IgD-negative memory B cell (primary cell): Measurements from ENCODE around the gene BTNL8. TPM values are rescaled to one million over a fixed set of nuclear protein-coding genes. Genes with fewer than 3 reads are reported as not detected.

Experiments used
- H3K27ac Mint-ChIP-seq, 3 donors: one replicate each; pipeline ENCODE4 v1.8.0; 2020 to 2022; ENCODE audit warnings: mild to moderate bottlenecking in 3 of 3, mixed read lengths in 3 of 3, moderate library complexity in 1 of 3
- H3K27me3 Mint-ChIP-seq: one replicate; pipeline ENCODE4 v1.8.0; 2021; ENCODE audit warnings: mixed read lengths
- H3K36me3 Mint-ChIP-seq: one replicate; pipeline ENCODE4 v1.8.0; 2020; ENCODE audit warnings: mild to moderate bottlenecking, mixed read lengths
- H3K4me1 Mint-ChIP-seq, 3 donors: one replicate each; pipeline ENCODE4 v1.8.0; 2020 to 2022; ENCODE audit warnings: mixed read lengths in 3 of 3, mild to moderate bottlenecking in 1 of 3
- H3K4me3 Mint-ChIP-seq, 4 donors: one replicate each; pipeline ENCODE4 v1.8.0; 2020 to 2022; ENCODE audit warnings: mild to moderate bottlenecking in 4 of 4, mixed read lengths in 4 of 4, moderate library complexity in 3 of 4
- H3K9me3 Mint-ChIP-seq, 3 donors: one replicate each; pipeline ENCODE4 v1.8.0; 2020 to 2021; ENCODE audit warnings: mixed read lengths in 3 of 3, mild to moderate bottlenecking in 1 of 3
- polyA plus RNA-seq: library from polyadenylated mRNA; unstranded; fragments of 300-500 nt; fragmentation: Illumina TruSeq; gene quantifications from one replicate; pipeline ENCODE4 v1.2.3, GENCODE V29; 2021

BTNL8 gene, protein sequence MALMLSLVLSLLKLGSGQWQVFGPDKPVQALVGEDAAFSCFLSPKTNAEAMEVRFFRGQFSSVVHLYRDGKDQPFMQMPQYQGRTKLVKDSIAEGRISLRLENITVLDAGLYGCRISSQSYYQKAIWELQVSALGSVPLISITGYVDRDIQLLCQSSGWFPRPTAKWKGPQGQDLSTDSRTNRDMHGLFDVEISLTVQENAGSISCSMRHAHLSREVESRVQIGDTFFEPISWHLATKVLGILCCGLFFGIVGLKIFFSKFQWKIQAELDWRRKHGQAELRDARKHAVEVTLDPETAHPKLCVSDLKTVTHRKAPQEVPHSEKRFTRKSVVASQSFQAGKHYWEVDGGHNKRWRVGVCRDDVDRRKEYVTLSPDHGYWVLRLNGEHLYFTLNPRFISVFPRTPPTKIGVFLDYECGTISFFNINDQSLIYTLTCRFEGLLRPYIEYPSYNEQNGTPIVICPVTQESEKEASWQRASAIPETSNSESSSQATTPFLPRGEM
- polyA plus RNA-seq: not detected

DNA sequence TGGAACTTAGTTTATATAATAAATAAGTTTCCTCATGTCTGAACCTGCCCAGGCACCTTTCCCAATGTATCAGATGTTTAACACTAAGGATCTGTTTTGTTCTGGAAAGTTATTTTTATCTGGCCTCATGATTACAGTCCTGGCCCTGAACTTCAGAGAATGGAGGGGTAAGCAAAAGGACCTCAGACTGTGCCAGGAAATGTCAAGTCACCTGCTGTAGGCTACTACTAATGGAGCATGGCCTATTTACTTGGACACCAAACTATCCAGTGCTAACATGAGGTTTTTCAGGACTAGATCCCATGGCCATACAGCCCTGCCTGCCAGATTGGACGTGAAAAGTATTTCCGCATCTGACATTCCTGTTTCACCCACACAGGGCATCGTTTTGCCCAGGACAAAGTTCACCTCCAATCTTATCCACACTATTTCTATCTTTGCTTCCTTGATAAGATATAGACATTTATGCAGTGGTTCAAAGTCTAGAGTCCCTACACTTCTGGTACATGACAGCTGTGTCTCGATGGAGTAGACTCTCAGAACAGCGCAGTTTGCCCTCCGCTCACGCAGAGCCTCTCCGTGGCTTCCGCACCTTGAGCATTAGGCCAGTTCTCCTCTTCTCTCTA lies at the start of gene BTNL8:
Gene BTNL8, plus strand, starts transcription at position 539 of the 626 bp plus-strand sequence. CDS start 152 bp downstream, outside the sequence.
- Mint-ChIP-seq H3K9me3 (peaks cover 0 to 6% (median 0%) of the 10 kb centered on the region in 3 donors), H3K27ac (no peak within 1 kb of the TSS), H3K27me3 (no peaks in the 10 kb centered on the region), H3K4me1 (no peaks in the 10 kb centered on the region), H3K4me3 (no peak within 1 kb of the TSS), H3K36me3 (peaks cover 3% of the 10 kb centered on the region)

DNA sequence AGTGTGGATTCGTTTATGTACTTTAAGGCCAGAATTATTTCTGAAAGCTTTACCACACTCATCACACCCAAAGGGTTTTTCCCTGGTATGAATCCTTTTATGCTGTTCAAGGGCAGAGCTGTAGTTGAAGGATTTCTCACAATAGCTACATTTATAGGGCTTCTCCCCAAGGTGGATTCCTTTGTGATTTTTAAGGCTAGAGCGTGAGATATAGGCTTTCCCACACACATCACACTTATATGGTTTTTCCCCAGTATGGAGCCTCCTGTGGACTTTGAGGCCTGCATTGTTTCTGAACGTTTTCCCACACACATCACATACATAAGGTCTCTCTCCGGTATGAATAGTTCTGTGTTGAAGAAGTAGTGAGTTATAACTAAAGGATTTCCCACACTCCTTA lies 49.1 kb upstream of the BTNL8 start:
- Mint-ChIP-seq H3K27me3 (no peaks in the 10 kb centered on the region), H3K4me3 (no peak overlapping the region), H3K4me1 (peaks cover 1 to 18% (median 4%) of the 10 kb centered on the region in 3 donors), H3K36me3 (peaks cover 26% of the 10 kb centered on the region), H3K9me3 (peaks cover 0 to 12% (median 7%) of the 10 kb centered on the region in 3 donors), H3K27ac (no peak overlapping the region)

DNA sequence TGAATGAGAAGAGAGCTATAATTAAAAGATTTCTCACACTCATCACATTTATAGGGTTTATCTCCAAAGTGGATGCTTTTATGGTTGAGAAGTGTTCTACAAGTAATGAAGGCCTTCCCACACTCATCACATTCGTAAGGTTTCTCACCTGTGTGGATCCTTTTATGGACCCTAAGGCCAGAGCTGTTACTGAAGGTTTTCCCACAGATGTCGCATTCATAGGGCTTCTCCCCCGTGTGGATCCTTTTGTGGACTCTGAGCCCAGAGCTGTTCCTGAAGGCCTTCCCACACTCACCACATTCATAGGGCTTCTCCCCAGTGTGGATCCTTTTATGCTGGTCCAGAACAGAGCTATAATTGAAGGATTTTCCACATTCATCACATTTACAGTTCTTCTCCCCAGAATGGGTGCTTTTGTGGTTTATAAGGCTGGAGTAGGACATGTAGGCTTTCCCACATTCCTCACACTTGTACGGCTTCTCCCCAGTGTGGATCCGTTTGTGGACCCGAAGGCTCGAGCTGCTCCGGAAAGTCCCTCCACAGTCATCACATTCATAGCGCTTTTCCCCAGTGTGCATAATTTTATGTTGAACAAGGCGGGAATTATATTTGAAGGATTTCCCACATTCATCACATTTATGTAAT lies 48.4 kb upstream of the BTNL8 start:
- H3K4me1 Mint-ChIP-seq: peaks cover 1 to 19% (median 6%) of the 10 kb centered on the region in 3 donors
- no peak overlapping the region for H3K27ac Mint-ChIP-seq
- peaks cover 0 to 12% (median 7%) of the 10 kb centered on the region in 3 donors for H3K9me3 Mint-ChIP-seq
- peaks cover 26% of the 10 kb centered on the region for H3K36me3 Mint-ChIP-seq
- no peaks in the 10 kb centered on the region for H3K27me3 Mint-ChIP-seq
- no peak overlapping the region for H3K4me3 Mint-ChIP-seq

DNA sequence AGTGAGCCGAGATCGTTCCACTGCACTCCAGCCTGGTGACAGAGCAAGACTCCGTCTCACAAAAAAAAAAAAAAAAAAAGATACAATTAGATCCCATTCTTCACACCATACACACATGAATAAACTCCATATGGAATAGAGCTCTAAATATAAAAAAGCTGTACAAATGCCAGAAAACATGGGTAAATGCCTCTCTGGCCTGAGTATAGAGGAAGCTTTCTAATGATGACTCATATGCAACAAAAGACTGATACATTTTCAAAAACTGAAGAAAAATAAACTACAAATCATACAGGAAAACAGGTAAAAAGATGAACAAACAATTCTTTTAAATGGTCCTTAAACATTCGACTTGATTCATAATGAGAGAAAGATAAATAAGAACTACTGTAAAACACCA lies 46.5 kb upstream of the BTNL8 start:
- Mint-ChIP-seq H3K27ac (no peak overlapping the region), H3K36me3 (peaks cover 26% of the 10 kb centered on the region), H3K4me1 (peaks cover 1 to 19% (median 8%) of the 10 kb centered on the region in 3 donors), H3K27me3 (no peaks in the 10 kb centered on the region), H3K4me3 (no peak overlapping the region), H3K9me3 (peaks cover 0 to 12% (median 7%) of the 10 kb centered on the region in 3 donors)

DNA sequence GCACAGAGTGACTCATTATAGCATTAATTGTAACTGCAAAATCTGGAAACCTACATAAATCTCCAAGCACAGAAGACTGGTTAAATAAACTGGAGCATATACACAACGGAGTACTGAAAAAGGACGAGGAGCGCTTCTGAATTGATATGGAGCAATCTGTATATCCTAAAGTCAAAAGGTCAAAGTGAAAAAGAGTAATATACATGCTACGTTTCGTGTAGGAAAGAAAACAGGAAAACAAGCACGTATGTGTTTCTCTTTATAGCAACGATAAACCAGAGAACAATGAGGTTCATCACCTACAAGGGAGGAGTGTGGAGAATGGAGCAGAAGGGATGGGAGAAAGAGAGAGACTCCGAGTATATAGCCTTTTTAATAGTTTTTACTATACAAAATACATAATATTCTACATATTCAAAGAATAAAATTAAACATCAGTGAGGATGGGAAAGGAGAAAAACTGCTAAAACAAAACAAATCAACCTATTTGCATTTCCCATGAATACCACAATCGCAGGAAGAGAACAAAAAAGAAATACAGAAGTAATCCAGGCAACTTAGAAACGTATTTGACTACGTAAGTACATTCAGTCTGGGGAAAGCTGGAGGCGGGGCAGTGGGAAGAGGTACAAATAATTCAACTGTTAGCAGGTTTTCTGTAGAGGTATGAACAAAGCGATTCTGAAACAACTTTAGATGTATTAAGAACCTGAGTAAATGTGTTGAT lies 45.7 kb upstream of the BTNL8 start:
- Mint-ChIP-seq H3K4me1 (peaks cover 1 to 19% (median 8%) of the 10 kb centered on the region in 3 donors), H3K4me3 (no peak overlapping the region), H3K9me3 (peaks cover 0 to 9% (median 7%) of the 10 kb centered on the region in 3 donors), H3K27me3 (no peaks in the 10 kb centered on the region), H3K36me3 (peaks cover 26% of the 10 kb centered on the region), H3K27ac (peak overlapping the region in 2 of 3 donors; percentile 15 to 82)

DNA sequence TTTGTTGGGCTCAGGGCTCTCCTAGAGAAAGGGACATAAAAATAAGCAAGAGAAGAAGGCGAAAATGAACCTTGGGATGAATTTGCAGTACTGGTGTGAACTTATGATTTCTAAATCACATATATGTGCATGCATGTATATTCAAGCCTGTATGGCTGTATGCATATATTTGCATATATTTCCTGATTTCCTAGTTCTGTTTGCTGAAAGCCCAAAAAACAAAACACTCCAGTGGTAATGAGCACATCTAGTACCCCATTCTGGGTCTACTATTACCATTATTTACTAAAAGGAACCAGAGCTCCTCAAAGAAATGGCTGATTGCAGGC lies 45.1 kb upstream of the BTNL8 start:
- H3K27me3 Mint-ChIP-seq: no peaks in the 10 kb centered on the region
- H3K27ac Mint-ChIP-seq: peak overlapping the region in 2 of 3 donors; percentile 18 to 82
- no peak overlapping the region for H3K4me3 Mint-ChIP-seq
- H3K36me3 Mint-ChIP-seq: peaks cover 25% of the 10 kb centered on the region
- peaks cover 1 to 24% (median 8%) of the 10 kb centered on the region in 3 donors for H3K4me1 Mint-ChIP-seq
- peaks cover 0 to 9% (median 7%) of the 10 kb centered on the region in 3 donors for H3K9me3 Mint-ChIP-seq

DNA sequence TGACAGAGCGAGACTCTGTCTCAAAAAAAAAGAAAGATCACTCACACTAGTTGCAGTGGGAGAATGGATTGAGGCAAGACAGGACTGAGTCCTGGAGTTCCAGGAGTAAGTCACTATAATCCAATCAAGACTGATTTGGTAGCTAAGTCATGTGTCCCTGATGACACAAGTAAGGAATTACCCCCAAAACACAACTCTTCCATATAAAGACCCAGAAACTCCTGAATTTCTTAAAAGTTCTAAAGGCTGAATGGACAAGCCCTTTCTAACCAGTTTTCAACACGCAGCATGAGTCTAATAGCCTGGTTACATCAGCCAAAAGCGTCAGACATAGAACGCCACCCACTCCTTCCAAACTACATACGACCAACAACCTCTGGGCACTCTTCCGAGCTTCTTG lies 40.4 kb upstream of the BTNL8 start:
- H3K9me3 Mint-ChIP-seq: no peaks in the 10 kb centered on the region
- H3K4me3 Mint-ChIP-seq: peak overlapping the region in 1 of 4 donors; percentile 50
- H3K27ac Mint-ChIP-seq: peak overlapping the region in 1 of 3 donors; percentile 93
- H3K27me3 Mint-ChIP-seq: no peaks in the 10 kb centered on the region
- peaks cover 8 to 34% (median 13%) of the 10 kb centered on the region in 3 donors for H3K4me1 Mint-ChIP-seq
- H3K36me3 Mint-ChIP-seq: no peaks in the 10 kb centered on the region

DNA sequence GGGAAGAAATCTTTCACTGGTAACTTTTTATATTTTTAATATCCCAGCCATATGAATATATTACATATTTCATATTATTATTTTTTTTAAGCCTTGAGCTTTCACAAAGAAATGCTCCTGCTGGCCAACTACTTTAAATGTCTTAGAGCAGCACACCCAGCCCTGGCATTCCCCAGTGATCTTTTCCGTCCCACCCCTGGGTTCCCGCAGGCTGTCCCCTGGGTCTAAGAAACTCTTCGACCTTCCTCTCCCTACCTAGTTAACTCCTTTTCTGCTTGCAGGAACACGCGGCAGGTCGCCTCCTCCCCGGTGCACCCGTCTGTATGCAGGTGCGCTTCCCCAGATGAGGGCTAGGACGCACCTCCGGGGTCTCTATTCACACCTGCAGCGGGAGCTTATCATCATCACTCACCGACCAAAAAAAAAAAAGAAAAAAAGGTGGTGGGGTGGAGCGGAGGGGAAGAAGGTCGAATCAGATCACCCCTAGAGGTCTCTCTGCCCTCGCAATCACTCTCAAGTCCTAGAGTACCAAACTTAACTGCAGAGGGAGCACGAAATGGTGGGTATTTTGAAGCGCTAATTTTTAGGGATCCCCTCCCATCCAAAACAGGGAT lies 38.6 kb upstream of the BTNL8 start:
- H3K27me3 Mint-ChIP-seq: no peaks in the 10 kb centered on the region
- no peaks in the 10 kb centered on the region for H3K9me3 Mint-ChIP-seq
- no peaks in the 10 kb centered on the region for H3K36me3 Mint-ChIP-seq
- peak overlapping the region; percentile 92 to 96 (median 95) for H3K4me3 Mint-ChIP-seq
- H3K27ac Mint-ChIP-seq: peak overlapping the region; percentile 93 to 98 (median 97)
- peaks cover 8 to 20% (median 13%) of the 10 kb centered on the region in 3 donors for H3K4me1 Mint-ChIP-seq

DNA sequence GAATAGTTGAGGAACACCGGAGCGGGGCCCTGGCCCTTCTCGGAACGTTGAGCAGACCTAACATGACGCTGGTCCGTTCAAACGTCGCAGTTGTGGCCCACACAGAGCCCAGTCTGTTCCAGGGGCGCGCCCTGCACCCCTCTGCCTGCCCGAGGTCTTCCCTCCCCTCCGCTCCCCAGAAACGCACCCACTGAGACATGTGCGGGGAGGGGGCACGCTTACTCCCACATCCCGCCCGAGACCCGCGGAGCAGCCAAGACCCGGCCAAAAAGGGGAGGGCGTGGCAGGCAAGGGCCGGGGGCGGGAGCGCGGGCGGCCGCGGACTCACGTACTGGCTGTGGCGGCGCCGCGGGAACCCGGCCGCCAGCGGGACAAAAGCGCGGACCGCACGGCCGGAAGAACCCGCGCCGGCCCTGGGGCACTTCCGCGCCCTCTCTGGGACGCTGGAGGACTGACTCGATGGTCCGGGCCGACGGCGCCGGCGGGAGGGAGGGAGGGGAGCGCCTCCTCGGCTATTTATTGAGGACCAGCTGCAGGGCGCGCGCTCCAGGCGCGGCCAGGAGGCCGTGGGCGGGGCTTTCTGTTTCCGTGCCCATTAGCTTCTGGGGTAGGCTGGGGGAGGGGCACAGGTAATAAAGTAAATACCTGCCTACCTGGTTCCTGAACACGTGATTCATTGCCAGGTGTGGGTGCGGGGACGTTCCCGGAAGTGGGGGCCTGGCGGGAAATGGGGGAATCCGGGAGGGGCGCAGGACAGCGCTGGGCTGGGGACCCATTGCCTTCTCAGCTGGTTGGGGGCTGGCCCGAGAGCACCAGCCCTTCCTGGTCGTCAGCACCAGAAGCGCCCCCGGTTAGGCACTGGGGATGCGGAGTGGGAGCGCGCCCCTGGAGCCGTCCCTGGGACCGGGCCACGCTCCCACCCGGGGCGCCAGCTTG lies 37.8 kb upstream of the BTNL8 start, which contains the start of gene ZFP62:
Gene ZFP62, minus strand, starts transcription at position 390 of the 936 bp plus-strand sequence. Its CDS starts 57 bp downstream, at position 333.
- Mint-ChIP-seq H3K4me1 (peaks cover 8 to 20% (median 9%) of the 10 kb centered on the region in 3 donors), H3K27me3 (no peaks in the 10 kb centered on the region), H3K9me3 (no peaks in the 10 kb centered on the region), H3K36me3 (no peaks in the 10 kb centered on the region), H3K27ac (peak within 1 kb of the TSS; percentile 93 to 98 (median 97)), H3K4me3 (peak within 1 kb of the TSS; percentile 92 to 96 (median 95))

DNA sequence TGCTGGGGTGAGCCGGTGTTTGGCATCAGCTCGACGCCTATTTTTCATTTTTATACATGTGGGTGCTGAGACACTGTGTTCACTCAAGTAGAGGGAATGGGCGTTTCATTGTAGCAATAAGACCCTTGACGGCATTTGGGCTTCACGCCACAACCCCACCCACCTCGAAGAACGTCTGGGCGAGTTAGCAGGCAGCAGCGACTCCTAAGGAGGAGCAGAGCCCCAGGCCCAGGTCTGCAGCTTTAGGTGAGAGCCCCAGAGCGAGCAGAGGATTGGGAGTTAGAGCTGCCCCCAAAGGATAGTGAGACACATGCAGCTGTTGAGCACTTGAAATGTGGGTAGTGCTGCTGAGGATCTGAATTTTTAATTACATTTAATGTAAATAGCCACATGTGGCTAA lies 36.3 kb upstream of the BTNL8 start:
- Mint-ChIP-seq H3K4me3 (peak overlapping the region in 3 of 4 donors; percentile 9 to 94 (median 16)), H3K27me3 (peaks cover 5% of the 10 kb centered on the region), H3K27ac (peak overlapping the region in 1 of 3 donors; percentile 23), H3K9me3 (no peaks in the 10 kb centered on the region), H3K4me1 (peaks cover 8 to 20% (median 9%) of the 10 kb centered on the region in 3 donors), H3K36me3 (no peaks in the 10 kb centered on the region)

DNA sequence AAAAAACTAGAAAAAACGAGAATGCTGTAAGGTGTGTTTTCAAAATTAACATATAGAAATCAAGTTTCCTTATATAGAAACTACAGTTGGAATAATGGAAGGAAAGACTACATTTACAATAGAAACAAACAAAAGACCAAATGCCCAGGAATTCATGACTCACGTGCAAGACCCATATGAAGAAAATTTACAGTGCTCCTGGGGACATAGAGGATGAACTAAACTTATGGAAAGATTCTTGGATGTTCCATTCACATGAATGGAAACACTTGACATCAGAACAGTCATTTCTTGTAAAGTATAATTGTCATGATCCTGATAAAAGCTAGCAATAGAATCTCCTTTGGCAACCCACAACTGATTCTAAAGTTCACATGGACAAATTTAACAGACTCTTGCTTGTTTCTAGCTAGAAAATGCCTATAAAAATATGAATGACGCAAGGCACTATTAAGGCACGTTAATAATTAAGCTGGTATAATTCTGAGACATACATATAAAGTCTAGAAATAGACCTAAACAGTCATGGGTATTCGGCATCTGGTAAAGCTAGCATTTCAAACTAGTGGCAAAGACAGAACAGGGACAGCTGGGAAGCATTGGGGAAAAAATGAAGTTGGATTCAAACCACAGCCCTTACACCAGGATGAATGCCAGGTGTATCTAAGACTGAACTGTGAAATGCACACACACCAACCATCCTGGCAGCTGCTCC lies 32.8 kb upstream of the BTNL8 start:
- no peaks in the 10 kb centered on the region for H3K36me3 Mint-ChIP-seq
- H3K4me1 Mint-ChIP-seq: peaks cover 0 to 4% (median 0%) of the 10 kb centered on the region in 3 donors
- no peak overlapping the region for H3K27ac Mint-ChIP-seq
- H3K4me3 Mint-ChIP-seq: no peak overlapping the region
- H3K9me3 Mint-ChIP-seq: no peaks in the 10 kb centered on the region
- peaks cover 5% of the 10 kb centered on the region for H3K27me3 Mint-ChIP-seq

DNA sequence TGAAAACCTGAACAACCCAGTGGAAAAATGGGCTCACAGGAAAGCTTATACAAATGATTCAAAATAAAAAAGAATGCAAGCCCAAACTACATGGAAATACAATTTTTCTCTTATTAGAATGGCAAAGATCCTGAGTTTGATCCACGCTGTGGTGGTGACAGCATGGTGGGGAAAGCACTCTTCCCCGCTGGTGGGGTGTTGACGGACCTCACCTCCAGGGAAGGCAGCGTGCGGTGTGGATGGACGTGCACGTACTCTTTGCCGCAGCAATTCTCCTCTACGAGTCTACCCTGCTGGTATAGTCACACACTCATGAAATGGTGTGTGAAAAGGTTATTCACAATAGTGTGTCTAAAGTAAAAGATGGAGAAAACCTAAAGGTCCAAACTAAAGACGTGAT lies 32.0 kb upstream of the BTNL8 start:
- Mint-ChIP-seq H3K27ac (no peak overlapping the region), H3K4me1 (peaks cover 0 to 4% (median 0%) of the 10 kb centered on the region in 3 donors), H3K27me3 (peaks cover 5% of the 10 kb centered on the region), H3K9me3 (no peaks in the 10 kb centered on the region), H3K36me3 (no peaks in the 10 kb centered on the region), H3K4me3 (no peak overlapping the region)

DNA sequence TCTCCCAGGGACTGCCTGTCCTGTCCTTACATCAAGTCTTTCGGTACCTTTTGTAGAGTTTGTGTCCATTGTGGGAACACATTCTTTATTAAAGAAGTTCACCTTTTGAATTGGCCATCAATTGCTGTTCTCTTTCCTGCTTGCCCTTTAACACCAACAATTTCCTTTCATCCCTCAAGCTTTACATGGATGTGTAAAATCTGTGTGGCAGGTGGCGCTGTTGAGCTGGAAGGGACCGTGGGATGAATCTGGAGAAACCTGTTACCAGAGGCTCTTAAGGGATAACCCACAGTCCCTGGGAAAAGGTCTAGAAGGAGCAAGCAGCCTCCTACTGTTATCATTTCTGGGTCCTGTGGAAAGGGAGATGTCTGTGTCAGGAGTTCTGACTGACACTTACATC lies 30.0 kb upstream of the BTNL8 start:
- Mint-ChIP-seq H3K27ac (peak overlapping the region in 1 of 3 donors; percentile 0), H3K9me3 (no peaks in the 10 kb centered on the region), H3K4me3 (peak overlapping the region in 1 of 4 donors; percentile 11), H3K27me3 (peaks cover 5% of the 10 kb centered on the region), H3K4me1 (peaks cover 0 to 7% (median 0%) of the 10 kb centered on the region in 3 donors), H3K36me3 (no peaks in the 10 kb centered on the region)
